NOMO-1 (cell line): ENCODE data around the gene CCDC71.

Experiments used
- DNase-seq, 2 experiments: peaks; one replicate each; lab custom pipeline; 2025; ENCODE audit not compliant: unreplicated experiment in 2 of 2; lab: John Stamatoyannopoulos, UW

The CCDC71 gene

GRCh38 chr3:49171119-49171774, 5.1 kb upstream of the CCDC71 start, which contains the start of gene KLHDC8B:
Gene KLHDC8B, plus strand, starts transcription at chr3:49171598. Its CDS starts 1,172 bp downstream, at chr3:49172770.
- DNase-seq = peak; percentile 46 to 68

DNA sequence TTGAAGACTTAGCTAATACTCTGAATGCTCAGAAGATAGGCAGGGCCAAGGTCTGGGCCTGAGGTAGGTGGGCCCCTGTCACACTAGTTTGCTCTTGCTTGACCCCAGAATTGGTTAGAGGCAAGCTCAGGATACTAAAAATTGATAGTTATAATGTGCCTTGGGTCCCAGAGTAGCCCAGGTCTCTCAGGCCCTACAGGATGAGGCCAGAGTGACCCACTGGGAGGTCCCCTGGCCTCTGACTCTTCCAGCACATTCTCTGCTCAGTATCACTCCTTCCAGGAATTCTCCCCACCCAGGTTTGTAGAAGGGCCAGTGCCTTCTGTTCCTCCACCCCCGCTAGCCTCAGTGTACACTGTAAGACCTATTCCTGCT, 4.6 kb upstream of the CCDC71 start:
- DNase-seq = no peak

DNA sequence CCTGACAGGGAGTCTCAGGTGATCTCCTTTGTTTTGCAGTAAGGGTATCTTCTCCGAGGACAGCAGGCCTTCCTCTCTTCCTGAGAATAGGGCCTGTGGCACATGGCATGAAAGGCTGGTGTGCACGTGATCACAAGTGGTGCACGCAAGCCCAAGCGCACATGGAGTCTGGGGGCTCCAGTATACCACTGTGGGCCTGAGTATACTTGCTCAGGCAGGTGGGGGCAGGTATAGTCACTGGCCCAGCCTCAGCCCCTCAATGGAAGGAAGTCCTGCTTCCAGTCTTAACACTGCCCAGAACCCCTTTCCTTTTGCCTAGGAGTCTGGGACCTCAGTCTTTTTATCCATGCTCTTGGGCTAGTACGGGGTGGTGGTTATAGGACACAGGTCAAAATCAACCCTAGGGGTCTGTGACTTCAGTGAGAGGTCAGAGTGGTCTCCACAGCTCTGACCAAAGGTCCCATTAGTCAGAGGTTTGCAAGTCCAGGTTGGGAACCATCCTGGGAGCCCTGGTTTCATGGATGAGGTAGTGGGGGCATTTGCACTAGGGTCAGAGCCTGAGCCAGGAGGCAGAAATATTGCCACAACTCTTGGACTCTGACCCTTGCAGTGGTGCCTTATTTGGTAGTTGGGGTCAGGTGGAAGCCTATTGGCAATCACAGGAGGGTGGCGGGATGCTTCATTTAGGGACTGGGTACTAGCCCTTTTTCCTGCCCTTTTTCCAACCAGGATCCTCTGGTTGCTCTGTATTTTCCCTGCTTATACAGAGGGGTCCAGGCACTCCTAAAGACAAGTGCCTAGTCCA, 823 bp upstream of the CCDC71 start:
- no peak for DNase-seq

DNA sequence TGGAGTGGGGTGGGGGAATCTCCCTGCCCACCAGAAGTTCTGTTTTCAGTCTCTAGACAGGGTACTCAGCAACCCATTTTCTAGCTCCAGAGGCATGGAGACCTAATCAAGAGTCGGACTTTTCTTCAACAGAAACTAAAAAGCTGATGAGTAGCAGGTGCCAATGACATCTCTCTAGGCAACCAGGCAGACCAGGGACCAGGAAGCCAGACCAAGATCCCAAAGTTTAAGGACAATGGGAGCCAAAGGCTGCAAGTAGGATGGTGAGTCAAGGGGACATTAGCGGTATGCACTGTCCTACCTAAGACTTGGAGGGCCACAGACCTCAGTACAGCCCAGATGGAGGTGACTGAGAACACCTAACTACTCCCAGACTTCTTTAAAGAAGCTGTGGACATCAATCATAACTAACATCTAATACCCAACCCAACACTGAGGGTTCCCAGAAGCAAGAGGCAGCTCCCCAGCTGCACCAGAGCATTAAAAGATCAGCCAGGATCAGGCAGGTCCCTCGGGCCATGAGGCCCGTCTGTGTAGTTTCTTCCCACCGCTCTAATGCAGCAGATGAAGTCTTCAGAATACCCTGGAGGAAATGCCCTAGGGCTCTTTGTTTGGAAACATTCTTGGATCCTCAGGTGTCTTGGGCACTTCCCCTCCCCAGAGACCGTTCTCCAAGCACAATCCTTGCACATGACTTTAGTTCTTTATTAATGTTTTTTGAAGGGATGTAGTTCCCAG, 979 bp downstream of the CCDC71 start:
- no peak for DNase-seq

DNA sequence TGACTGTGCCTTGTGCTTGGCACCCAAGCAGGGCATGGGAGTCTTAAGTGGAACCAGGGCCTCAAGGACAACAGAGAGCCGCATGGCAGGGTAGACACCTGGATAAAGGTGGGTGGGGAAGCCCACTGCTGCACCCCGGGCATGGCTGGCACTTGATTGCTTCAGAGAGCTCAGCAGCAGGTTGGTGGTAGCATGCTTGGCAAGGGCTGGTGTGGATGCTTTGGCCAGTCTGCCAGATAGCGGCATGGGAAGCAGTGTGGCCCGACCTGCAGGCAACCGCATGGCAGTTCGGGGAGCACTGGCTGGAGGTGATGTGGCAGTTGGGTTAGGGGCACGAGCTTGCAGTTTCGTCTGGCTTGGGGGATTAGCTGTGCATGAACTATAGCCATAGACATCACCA, 2.5 kb downstream of the CCDC71 start:
- no peak for DNase-seq

DNA sequence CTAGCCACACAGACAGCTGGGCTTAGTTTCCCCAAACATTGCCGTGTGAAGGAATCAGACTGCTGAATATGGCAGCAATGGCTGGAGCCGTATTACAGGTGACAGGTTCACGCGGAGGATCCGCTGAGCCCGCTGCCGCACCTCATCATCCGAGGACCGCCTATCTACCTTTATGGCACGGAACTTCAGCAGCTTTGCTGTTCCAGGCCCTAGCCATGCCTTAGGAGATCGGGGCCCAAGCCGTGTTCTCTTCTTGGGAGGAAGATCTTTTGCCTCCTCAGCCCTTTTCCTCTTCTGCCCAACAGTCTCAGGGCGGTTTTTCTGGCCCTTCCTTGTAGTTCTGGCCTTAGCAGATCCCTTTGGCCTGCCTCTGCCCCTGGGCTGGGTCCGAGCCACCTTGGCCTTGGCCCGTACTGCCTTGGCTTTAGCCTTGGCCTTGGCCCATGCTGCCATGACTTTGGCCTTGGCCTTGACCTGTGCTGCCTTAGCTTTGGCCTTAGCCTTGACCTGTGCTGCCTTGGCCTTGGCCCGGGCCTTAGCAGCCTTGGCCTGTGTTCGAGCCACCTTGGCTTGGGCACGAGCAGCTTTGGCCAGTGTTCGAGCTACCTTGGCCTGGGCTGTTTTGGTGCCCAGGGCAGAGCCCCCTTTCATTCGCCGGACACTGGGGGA, 3.2 kb downstream of the CCDC71 start:
- no peak for DNase-seq

DNA sequence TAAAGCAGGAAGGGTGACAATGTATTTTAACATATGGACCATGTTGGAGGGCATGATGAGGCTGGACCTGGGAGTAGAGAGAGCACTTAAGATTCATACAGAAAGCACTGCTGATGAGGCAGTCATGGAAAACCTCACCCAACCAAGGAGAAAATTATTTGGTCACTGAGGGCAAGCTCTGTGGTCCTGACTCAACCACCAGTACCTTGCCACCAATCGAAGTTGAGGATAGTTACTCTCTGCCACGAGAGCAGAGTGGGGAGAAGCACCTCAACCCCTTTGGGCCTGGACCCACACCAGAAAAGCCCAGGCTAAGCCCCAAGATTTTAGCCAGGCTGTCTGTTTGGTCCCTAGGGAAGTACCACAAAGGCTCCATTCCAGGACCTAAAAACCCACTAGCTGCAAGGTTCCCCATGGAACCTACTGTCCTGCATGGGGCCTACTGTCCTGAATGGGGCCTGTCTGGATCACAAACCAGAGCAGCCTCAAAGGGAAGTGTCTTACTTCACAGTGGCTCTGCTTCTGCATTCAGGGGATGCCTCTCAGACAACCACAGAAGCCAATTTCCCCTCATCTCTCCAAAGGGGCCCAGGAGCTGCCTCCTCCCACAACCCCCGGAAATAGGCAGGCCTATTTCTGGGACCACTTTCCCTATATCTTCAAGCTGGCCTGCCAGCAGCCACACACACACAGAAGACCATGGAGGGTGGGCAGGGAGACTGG, 4.2 kb downstream of the CCDC71 start:
- DNase-seq = peak; percentile 43 to 66

DNA sequence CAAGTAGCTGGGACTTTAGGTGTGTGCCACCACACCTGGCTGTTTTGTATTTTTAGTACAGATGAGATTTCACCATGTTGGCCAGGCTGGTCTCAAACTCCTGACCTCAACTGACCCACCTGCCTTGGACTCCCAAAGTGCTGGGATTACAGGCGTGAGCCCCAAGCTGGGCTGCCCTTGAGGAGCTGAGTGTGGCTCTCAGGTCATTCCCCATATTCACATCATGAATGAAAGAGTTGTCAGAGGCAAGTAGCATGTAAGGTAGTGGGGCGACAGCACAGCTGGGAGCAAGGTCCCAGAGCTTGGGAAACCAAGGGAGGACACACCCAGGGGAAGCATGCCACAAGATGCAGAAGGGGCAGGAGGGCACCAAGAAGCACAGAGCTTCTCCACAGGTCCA, 4.9 kb downstream of the CCDC71 start:
- no peak for DNase-seq

DNA sequence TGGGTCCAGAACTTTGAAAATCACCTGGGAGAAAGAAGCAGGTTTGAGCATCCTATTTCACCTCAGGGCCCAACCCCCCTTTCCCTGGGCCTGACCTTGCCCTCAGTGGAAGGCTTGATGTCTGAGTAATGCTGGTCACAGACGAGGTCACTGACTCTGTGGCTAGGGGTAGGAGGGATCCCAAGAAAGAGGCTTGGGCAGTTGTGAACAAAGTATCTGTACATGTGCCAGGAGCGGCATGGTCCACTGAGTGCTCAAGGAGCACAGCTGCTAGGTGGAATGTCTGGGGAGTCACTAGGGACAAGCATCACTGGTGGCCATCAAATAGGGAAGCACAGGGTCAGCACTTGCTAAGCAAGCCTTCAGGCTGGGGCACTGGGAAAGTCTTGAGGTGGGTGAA, 7.3 kb downstream of the CCDC71 start:
- DNase-seq = no peak

DNA sequence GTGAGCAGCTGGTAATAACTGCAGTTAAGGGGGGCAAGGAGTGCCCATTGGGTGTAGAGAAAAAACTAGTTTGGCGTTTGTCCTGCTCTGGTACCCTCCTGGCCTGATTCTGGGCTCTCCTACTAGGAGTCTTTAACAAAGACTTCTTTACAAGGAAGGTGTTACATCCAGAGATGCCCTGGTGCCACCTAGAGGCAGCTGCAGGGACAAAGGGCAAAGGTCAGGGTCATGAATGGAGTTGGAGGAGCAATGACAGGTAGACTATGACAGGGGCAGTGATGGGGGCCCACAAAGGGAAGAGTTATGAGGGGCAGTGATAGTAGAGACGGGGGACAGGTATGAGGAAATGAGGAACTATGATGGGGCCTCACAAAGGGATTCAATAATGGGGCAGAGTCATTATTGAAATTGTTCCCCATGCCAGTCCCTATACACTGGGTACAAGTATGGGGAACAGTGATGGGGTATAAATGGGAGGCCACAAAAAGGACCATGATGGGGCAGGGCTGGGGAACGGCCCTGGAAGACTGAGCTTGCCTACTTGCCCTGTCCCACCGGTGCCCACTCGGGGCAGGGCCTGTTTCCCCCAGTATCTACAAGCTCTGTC, 7.9 kb downstream of the CCDC71 start:
- peak; percentile 26 to 47 for DNase-seq

- no peak for DNase-seq
Observed at GRCh38 chr3:49157289-49157688, 8.8 kb downstream of the CCDC71 start.

DNA sequence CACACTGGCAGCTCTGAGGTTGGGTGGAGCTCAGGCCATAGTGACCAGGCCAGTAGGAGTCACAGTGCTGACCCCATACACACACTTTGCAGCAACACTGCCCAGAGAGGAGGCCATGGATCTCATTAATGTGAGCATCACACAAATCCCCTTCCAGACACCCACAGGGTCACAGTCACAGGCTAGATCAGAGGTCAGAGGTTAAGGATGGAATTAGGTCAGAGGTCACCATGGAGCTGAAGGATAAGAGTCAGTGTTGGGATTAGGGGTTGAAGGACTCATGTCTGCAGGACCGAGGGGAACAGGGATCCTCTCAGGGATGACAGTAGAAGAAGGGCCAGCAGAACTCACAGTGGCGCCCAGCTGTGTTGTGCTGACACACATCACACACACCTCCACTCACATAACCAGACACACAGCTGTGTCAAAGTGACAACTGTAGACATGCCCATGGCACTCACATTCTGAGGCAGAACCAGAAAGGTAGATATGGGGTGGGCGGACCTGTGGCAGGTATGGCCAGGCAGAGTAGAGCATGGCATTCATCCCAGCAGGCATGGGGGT, 12.7 kb downstream of the CCDC71 start:
- no peak for DNase-seq

DNA sequence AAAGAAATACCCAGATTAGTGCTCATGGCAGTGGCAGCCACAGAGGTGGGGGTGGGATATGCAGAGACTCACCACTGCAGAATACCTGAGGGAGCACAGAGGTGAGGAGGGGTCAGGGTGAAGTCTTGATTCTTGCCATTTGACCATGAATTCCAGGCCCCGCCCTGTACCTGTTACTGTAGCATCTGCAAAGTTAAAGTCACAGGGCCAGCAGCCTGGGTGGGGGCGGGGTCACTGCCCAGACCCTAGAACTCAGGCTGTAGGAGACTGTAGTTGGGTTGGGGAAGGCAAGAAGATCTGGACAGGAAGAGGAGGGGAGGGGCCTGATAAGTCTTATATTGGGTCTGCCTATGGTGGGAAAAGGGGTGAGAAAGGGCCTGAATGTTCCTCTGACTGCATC, 14.5 kb downstream of the CCDC71 start:
- no peak for DNase-seq

GRCh38 chr3:49148159-49148558, 18.0 kb downstream of the CCDC71 start:
- DNase-seq = no peak

DNA sequence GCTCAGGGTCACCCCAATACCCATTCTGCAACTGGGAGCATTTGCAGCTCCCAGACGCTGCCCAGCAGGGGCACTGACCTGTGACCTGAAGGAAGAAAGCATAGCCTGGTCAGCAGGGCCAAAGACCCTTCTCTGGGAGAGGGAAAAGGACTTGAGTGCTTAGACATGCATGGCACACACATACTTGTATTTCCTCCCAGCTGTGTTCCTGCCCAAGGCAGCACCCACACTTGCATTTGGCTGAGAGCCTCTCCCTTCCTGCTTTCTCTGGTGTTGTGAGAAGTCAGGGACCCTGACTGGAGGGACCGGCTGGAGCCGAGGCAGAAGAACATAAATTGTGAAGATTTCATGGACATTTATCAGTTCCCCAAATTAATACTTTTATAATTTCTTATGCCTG, 26.1 kb downstream of the CCDC71 start:
- no peak for DNase-seq

DNA sequence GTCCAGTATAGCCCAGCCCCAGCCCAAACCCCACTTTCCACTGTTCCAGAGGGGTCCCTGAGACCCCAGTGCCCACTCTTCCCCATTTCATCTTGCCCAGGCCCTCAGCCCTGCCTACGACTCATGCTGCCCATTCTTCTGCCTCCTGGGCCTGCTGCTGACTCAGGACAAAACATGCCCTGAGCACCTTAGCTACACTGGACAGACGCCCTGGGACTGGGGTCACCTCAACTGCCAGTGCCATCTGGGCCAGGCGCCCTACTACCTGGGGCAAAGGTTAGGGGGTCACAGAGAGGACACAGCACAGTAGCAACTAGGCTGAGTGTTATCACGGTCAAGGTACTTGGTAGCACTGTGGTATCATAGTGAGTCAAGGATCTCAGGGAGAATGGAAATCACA, 30.6 kb downstream of the CCDC71 start:
- DNase-seq = no peak

DNA sequence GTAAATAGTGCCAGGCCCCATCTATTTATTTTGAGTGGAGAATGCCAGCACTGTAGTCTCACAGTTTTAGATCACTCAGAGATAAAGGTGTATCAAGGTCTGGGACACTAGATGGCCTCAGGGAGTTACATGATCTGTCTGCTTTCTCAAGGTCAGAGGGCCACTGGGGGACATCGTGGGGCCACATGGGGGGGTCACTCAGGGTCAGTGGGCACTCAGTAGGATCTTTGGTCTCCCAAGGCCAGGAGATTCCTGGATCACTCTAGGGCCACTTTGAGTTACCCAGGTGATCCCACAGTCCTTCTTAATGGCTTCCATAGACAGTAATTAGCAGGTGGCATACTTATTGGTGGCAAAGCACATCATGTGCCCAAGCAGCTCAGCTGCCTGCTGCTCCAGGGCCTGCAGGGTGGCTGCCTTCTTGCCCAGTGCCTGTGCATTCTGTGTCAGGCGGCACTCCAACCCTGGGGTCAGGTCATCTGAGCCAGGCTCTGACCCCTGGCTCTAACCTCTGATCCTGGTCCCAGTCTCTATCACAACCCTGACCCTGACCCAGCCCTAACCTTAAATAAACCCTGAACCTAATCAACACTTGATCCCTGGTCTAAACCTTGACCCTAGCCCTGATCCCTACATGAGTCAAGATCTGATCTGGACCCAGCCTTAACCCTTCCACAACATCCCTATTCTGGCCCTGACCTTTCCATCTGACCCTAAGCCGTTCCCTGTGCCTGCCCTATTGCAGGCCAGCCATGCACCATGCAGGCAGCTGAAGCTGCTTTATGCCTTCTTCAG, 31.5 kb downstream of the CCDC71 start:
- no peak for DNase-seq

- no peak for DNase-seq
Observed at GRCh38 chr3:49133226-49133951, 32.7 kb downstream of the CCDC71 start.
